Mucosa of gallbladder (tissue), 1 donor: ENCODE measurements around the gene MAN1C1. TPM values are rescaled to one million over a fixed set of nuclear protein-coding genes. Genes with fewer than 3 reads are reported as not detected.
"Not testable (repeated sequence)": the region's sequence is repeated elsewhere in the genome, so short reads cannot be mapped to it uniquely, and the experiment has no call there.

Experiments
- DNase-seq: peaks from one replicate; pipeline ENCODE4 v3.0.0-alpha.2; 2020; ENCODE audit warnings: low spot score
- total RNA-seq: library from RNA; stranded (reverse); gene quantifications from one replicate; pipeline ENCODE4 v1.2.1, GENCODE V29; 2021
- donor health status: DM: no; HTN: no; CAD: no.

The MAN1C1 gene
- total RNA-seq, 1 donor from 2014 or later = 18.4 TPM

- no peak for DNase-seq
These were observed 18.3 kb downstream of the MAN1C1 start for GRCh38 chr1:25634896-25635295.

- DNase-seq = not testable (repeated sequence)
These were observed 19.6 kb downstream of the MAN1C1 start for GRCh38 chr1:25636141-25636540.

GRCh38 chr1:25640646-25641328 lies 24.2 kb downstream of the MAN1C1 start:
- no peak for DNase-seq

GRCh38 chr1:25641329-25641725 lies 24.7 kb downstream of the MAN1C1 start:
- no peak for DNase-seq

DNA sequence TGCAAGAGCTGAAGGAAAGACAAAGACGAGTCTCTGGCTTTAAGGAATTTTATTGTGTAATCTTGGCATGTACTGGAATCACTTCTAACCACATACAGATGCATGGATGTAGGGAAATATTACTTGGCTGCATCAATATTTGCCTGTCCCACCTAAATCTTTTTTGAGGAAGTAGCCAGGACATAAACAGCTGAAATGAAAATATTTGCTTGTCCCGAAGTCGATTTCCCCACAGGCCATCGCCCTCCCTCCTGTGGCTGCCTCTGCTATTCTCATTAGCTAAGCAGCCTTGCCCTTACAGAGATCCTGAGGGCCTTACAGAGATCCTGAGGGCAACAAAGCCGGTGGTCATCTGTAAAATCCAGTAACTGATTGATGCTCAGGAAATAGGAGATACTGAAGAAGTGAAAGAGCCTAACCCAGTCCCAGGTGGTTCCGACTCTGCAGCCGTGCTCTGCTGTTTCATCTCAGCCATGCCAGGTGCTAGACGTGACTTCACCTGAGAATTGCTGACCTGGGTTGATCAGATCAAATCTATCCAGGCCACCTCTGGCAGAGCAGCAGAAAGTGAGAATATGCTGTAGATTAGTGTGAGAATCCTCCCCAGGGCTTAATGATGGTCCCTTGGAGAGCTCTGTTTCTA lies 25.5 kb downstream of the MAN1C1 start:
- DNase-seq = no peak

DNA sequence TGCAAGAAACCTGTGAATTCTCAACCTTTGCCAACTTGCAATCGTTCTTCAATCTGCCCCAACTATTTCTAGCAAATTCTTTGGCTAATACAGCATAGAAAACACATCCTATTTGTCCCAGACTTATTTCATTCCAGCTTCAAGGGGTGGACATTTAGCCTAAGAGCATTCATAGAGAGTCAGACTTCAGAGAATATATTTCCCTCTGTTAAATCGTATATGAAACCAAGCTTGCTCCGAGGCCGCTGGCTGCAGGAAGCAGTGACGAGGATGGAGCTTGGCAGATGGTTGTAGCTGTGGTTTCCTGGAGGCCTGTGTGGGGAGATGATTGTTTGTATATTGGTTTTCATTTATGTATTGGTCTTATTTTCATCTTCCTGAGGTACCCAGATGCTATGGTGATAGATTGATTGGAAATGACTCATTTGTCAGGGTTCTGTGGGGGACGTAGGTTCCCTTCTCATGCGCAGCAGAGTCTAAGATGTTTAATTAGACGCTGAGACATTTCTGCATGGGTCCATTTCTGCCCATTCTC lies 26.1 kb downstream of the MAN1C1 start:
- DNase-seq = no peak

- DNase-seq = no peak
These were observed 27.3 kb downstream of the MAN1C1 start for GRCh38 chr1:25643929-25644328.

DNA sequence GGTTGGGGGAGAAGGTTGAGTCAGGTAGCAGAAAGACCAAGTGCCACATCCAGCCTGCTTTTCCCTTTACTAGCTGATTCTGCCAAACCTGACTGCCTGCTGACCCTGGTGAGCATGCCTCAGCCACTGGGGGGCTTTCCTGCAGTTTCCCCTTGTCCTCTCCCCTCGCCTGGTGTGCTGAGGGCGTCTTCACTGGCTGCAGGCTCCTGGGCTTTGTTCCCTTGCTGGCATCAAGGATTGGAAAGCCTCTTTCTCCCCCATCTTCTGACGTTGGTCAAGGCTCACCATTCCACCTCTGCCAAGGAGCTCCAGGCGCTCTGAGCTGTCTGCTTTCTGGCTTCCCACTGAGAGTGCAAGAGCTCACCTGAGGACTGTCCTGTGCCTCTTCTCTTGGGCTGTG lies 28.4 kb downstream of the MAN1C1 start:
- no peak for DNase-seq

DNA sequence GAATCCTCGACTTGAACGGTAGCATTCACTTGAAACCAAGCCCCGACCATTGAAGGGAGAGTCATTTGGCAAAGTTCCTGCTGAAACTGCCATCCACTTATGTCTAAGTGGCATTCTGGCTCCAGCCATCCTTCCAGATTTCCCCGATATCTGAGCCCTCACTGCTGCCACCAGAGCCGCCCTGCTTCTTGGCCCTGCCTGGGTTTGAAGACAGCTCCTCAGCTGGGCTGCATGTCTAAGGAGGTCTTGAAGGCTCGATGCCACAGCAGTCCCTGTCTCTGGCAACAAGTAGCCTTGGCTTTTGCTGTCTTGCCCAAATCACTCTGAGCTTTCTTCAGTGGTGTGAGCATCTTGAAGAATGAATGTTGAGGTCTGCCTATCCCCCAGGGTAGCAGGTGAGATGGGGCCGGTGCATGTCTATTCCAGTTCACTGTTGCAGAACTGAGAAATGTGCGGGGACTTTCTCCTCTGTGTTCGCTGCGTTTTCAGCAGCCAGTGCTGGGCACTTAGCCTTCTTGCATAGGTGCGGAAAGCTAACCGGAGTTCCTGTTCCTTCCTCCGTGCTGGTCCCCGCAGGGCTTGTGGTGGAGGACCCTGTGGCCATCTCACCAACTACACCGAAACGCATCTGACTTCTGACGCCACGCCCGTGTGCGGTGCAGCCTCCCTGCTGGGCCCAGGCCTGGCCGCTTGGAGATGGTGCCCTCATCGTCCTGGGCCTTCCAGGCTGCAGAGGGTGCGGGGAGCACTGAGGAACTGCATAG lies 29.2 kb downstream of the MAN1C1 start:
- DNase-seq = no peak

GRCh38 chr1:25647106-25647505 lies 30.5 kb downstream of the MAN1C1 start:
- DNase-seq = no peak

GRCh38 chr1:25647863-25648262 lies 31.3 kb downstream of the MAN1C1 start:
- DNase-seq = no peak

- no peak for DNase-seq
These were observed 32.3 kb downstream of the MAN1C1 start for GRCh38 chr1:25648681-25649440.

- no peak for DNase-seq
These were observed 33.1 kb downstream of the MAN1C1 start for GRCh38 chr1:25649505-25650288.

- DNase-seq = no peak
These were observed 33.6 kb downstream of the MAN1C1 start for GRCh38 chr1:25650289-25650576.

GRCh38 chr1:25651036-25651640 lies 34.5 kb downstream of the MAN1C1 start:
- DNase-seq = no peak

DNA sequence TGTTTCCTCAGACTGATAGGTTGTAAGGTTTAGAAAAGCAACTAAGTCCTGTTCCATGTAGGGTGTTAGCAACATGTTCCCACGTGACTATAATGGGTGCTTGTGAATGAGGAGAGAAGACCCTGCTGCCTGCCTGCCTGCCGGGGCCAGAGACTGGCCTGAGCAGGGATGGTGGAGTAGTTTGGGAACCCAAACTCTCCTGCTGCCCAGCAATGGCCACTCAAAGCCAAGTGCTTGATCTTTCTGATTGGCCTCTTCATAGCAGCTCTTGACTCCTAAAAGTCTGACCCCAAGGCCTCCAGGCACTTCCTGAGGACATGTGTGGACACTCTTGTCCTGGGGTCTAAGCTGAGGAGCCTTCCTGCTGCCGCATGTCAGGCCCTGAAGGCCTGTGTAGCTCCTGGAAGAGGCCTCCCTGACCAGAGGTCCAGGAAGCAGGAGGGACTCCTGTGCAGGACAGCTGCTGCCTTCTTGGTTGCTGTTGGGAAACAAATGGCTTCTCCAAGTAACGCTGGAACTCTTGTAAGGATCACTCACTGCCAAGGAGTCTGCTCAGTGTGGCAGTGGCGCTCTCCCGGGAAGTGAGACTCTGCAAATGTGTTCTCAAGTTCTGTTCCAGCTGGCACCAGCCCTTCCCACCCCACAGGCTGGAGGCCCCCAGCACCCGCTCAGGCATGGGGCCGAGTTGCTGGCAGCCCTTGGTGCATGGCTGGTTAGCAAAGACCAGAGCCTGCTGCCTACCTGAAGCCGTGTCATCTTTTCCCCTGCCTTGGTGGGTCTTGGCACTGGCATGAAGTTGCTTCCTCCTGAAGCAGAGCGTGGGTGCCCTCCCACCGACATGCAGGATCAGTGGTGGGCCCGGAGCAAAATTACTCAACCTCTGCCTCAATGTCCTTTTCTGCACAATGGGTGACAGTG lies 35.5 kb downstream of the MAN1C1 start:
- no peak for DNase-seq

DNA sequence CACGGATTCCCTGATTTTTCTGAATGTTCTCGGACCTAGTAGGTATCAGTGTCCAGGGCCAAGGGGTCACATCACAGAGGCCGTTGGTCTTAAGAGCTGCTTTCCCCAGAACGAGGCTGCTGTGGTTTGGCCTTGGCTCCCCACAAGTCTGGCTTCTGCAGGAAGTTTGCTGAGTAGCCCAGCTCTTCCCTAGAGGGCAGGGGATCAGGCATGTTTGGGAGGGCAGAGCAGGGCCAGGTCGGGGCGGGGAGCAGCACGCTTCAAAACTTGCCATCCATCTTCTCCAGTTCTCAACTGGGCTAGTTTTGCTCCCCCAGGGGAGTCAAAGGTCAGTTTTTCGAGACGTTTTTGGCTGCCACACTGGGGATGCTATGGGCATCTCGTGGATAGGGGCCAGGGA lies 37.0 kb downstream of the MAN1C1 start:
- DNase-seq = no peak

DNA sequence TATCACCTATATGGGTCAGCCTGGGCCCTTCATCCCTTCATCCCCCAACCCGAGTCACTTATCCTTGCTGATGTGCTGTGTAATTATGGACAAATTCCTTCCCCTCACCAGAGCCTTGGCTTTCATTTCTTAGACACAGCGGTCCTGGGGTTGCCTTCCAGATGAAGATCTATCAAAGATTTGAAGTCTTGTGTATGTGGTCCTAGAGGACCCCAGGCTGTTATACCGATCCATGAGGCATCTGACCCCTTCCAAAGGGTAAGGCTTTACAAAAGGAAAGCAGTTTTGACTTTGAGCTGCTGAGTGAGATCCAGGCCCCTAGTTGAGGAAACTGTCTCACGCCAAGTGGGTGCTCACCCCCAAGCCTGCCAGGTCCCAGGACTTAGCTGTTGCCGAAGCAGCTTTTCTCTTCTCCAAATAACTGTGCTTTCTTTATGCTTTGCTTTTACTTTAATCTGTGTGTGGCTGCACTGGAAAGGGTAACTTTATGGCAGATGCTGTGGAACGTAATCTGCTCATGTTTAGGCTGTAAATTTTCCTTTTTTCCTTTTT lies 37.6 kb downstream of the MAN1C1 start:
- DNase-seq = no peak

DNA sequence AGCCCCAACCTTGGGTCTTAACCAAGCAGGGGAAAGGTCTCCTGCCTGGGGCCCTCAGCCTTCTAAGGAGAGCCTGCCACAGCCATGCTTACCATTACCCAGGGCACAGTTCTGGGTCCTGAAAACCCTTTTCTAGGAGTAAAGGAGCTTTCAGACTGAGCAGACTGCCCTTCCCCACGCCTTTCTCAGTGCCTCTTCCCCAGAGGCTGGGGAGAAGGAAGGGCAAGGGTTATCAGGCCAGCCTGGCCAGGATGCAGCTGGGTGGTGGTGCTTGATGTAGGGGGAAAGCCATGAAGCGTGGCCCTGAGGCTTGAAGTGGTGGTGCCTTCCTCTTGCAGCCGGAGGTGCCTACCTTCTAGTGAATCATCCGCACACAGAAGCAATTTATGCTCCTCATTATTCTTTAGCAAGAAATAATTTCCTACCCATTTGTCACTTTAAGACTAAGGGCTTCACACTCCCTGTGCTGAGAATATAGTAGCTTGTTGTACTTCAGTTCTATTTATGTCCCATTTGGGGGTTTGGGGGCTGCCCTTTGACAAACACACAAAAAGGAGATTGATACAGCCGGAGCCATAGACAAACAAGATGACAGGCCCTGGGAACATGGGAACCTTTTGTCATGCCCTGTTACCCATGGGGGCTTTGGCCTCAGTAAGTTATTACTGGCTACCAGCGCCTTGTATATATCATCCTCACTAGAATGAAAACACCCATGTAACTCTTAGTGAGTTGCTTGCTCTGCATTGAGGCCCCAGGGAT lies 40.7 kb downstream of the MAN1C1 start:
- no peak for DNase-seq
